ENCODE results near the gene TREML1. TPM values are rescaled to one million over a fixed set of nuclear protein-coding genes. Genes with fewer than 3 reads are reported as not detected.
"Not testable (repeated sequence)": the region's sequence is repeated elsewhere in the genome, so short reads cannot be mapped to it uniquely, and the experiment has no call there.

The TREML1 gene, protein sequence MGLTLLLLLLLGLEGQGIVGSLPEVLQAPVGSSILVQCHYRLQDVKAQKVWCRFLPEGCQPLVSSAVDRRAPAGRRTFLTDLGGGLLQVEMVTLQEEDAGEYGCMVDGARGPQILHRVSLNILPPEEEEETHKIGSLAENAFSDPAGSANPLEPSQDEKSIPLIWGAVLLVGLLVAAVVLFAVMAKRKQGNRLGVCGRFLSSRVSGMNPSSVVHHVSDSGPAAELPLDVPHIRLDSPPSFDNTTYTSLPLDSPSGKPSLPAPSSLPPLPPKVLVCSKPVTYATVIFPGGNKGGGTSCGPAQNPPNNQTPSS
- polyA plus RNA-seq (2013, experiment 1 of 2; ENCODE audit: insufficient read length): not detected
- not detected for polyA plus RNA-seq (2013, experiment 2 of 2; ENCODE audit: insufficient read length)

GRCh38 chr6:41153992-41154625 is at the start of gene TREML1:
Gene TREML1, minus strand, starts transcription at chr6:41154347. Its CDS starts 59 bp downstream, at chr6:41154288.
- DNase-seq: no peak

DNA sequence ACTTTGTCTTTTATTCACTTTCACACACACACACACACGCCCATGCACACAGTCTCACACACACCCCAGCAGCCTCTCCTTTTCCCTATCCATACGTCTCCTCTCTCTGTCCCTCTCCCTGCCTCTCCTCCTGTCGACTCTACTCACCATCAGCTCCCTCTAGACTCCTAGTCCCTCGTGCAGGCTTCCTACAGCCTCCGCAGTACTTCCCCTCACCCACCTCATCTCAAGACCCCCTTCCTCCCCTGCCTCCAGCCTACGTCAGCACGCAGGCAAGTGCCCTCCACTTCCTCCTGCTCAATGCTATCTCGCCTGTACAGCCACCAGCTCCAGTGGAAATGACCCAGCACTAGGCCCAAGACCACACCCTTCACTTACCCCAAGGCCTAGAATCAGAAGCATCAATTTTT is 47.6 kb upstream of the TREML1 start:
- DNase-seq: no peak

DNA sequence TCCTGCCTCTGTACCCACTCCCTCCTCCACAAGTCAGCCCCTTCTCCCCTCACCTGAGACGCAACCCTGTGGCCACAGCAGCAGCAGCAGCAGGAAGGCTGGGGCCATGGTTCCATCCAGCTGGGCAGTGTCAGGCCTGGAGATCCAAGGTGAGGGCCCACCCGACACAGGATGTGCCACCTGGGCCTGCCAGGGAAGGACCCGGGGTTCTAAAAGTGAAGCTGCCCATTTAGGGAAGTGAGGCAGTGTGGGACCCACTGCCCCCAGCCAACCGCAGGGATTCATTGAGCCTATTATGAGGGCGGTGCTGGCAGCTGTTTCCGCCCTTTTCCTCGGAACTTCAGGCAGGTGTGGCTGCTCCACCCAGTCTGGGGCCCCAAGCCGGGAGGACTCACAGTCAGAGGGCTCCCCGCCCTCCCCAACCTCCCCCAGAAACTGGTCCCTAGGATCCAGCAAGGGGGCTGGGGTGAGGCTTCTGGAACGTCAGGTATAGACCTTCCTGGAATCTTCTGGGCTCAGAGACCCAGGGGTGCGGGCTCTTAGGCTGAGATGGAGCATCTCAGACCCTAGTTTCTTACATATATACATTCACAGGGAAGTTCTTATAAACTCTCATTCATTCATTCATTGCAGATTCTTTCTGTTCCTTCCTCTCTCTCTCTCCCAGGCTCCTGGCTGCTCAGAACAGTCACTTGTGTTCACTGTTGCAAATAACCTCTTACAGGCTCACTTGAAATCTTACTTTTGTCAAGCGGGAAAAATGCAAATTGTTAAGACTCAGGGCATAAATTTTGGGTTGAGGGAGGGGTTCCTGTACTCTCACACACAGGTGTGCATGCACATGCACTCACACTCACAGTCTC is 47.0 kb upstream of the TREML1 start, which contains the start of gene TREML2:
Gene TREML2, minus strand, starts transcription at position 249 of the 863 bp plus-strand sequence. Its CDS starts 141 bp downstream, at position 108.
- DNase-seq: no peak

- DNase-seq: peak; percentile 34
Observed at GRCh38 chr6:41200296-41200900, 46.3 kb upstream of the TREML1 start.

DNA sequence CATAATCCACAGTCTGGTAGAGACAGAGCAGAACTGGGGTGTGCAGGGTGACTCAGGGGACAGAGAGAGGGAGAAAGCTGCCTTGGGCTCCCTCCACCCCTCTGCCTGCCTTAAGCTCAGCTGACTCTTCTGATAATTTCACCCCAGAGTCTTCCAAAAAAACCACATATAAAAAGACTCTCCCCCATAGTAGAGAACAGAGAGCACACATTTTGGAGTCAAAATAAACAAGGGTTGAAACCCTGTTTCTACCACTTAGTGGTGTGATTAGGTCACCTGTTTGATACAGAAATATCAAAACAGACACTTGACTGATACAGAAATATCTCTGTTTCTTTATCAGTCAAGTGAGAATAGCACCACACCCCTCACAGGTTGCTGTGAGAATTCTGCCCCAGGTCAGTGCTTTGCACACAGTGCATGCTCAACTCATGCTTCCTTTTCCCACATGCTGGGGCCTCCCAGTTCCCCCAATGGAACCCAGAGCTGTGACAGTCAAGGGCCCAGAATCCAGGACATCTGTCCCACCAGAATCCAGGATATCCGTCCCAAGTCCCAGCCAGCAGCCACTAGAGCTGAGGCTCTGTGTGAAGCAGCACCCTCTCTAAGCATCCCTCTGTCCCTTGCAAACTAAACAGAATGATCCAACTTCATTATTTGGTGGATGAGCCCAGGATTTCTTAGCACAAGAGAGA is 45.6 kb upstream of the TREML1 start:
- no peak for DNase-seq

DNA sequence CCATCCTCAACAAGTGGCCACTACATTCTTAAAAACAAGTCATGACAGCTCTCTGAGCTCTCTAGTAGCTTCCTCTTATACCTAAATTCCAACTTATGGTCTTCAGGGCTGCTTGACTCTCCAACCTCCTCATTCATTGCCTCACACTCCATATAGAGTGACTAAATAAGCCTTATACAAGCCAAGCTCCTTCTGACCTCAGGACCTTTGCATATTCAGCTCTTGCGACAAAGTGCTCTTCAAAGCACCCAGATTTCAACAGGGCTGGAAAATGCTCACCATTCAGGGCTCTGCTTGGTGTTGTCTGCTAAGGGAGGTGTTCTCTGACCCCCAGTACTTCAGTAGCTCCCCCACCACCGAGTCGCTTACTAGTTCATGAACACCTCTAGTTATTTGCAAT is 43.1 kb upstream of the TREML1 start:
- DNase-seq: no peak

GRCh38 chr6:41194386-41194785 is 40.2 kb upstream of the TREML1 start:
- DNase-seq: no peak

GRCh38 chr6:41193884-41194283 is 39.7 kb upstream of the TREML1 start:
- DNase-seq: no peak

GRCh38 chr6:41193171-41193734 is 39.1 kb upstream of the TREML1 start:
- no peak for DNase-seq

DNA sequence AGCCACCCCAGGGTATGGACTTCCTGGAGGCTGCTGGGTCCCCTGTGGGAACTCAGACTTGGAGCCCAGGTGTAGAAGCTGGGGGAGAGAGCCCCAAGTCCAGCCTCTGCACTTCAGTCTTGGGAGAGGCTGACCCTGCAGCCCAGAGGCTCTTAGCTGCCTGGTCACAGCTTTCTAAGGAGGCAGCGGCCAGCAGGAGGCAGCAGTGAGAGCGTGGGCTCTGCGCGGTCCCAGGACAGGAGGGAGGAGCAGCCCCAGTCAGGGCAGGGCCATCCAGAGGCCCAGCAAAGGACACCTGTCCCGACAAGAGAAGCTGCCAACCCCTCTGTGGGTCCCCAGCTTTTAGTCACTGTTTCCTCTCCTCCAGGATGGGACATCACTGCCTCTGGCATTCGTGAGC is 37.4 kb upstream of the TREML1 start:
- DNase-seq: no peak

- DNase-seq: no peak
Observed at GRCh38 chr6:41190791-41191190, 36.6 kb upstream of the TREML1 start.

- DNase-seq: no peak
Observed at GRCh38 chr6:41189967-41190366, 35.8 kb upstream of the TREML1 start.

DNA sequence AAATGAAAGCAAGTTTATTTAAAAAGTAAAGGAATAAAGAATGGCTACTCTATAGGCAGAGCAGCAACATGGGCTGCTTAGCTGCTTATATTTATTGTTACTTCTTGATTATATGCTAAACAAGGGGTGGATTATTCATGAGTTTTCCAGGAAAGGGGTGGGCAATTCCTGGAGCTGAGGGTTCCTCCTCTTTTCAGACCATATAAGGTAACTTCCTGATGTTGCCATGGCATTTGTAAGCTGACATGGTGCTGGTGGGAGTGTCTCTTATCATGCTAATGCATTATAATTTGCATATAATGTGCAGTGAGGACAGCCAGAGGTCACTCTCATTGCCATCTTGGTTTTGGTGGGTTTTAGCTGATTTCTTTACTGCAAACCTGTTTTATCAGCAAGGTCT is 34.9 kb upstream of the TREML1 start:
- DNase-seq: not testable (repeated sequence)

DNA sequence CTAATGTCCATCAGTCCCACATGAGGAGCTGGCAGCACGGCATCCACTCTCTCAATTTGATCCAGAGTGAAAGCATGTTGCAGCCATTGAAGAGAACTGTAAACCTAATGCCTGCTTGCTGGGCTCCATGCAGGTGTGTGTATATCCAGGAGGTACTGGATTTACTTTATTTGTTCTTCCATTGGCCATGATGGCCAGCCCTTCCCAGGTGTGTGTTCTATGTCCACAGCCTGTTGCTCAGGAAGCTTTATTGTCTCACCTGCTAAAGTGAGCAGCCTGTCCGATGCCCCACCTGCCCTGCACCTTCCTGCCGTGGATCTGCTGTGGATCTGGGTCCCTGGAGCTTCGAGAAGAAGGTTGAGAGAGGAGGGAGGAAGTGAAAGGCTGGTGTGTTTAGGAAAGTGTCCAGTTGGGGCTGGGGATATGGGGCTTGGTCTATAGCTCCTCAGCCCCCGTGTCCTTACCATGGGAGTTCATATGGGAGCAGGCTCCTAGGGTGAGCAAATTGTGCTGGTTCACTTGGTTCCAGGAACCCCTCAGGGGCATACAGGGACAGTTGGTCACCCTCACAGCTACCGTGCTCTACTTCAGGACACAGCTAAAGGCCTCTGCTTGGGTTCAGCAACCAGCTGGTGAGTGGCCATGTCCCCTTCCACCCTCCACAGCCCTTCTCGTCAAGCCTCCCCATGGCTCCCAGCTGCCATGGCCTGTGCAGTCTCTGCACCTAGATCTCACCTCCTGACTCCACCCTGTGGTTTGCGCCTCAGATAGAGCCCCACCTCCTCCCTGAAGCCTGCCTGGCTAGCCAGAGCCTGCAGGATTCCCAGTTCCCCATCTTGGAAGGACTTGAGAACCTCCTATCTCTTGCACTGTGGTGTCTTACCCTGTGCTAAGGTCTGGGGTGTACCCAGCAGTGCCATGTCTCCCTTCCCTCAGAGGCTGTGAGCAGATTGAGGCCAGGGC is 34.1 kb upstream of the TREML1 start:
- no peak for DNase-seq

- DNase-seq: no peak
Observed at GRCh38 chr6:41186031-41186562, 31.9 kb upstream of the TREML1 start.

- no peak for DNase-seq
Observed at GRCh38 chr6:41184761-41185160, 30.6 kb upstream of the TREML1 start.

- peak; percentile 45 for DNase-seq
Observed at GRCh38 chr6:41182069-41183034, 28.2 kb upstream of the TREML1 start.

DNA sequence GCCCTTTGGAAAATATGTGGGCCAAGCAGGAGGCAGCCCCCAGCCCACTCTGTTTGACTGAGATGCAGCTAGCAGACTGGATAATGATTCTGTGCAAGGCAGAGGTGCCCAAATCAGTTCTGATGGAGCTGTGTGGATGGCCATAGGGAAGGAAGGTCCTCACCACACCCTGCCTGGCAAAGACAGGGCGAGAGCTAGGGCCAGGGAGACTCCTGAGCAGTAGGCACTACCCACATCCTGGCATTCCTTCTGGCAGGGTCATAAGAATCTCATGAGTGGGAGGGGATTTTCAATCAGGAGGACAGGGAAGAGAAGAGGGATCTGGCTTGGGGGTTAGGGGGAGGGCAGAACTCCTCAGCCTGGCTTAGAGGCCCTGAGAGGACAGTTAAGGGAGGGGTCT is 27.4 kb upstream of the TREML1 start:
- no peak for DNase-seq

- no peak for DNase-seq
Observed at GRCh38 chr6:41179163-41179562, 25.0 kb upstream of the TREML1 start.

All from fibroblast of skin of abdomen (primary cell).